Stimulated activated CD4-positive, alpha-beta T cell treated with anti-CD3 and anti-CD28 coated beads, TNF-alpha, amount 100 ng/mL, for 24 hours (primary cell): Measurements from ENCODE around the gene CDPF1.
"Not testable (repeated sequence)": the region's sequence is repeated elsewhere in the genome, so short reads cannot be mapped to it uniquely, and the experiment has no call there.

Source experiments
- DNase-seq, 3 experiments: peaks; one replicate each; pipeline ENCODE4 v3.0.0-alpha.2; 2020; ENCODE audit warnings: low read depth in 3 of 3

The CDPF1 gene

DNA sequence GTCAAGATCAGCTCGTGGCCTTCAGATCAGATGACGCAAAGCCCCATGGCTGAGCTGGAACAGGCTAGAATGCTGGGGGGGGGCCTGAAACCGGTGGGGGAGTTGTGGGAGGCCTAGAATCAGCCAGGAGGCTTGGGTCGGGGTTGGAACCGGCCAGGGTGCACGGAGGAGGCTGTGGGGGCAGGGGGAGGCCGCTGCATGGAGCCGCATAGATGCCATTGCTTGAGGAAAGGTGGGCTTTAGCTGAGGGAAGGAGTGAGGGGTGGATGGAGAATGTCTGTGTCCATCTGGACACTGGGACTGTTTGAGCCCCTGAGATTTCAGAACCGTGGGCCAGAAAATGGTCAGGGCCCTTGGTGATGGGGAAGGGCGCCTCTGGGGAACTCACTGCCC is 25.2 kb downstream of the CDPF1 start:
- DNase-seq: no peak

DNA sequence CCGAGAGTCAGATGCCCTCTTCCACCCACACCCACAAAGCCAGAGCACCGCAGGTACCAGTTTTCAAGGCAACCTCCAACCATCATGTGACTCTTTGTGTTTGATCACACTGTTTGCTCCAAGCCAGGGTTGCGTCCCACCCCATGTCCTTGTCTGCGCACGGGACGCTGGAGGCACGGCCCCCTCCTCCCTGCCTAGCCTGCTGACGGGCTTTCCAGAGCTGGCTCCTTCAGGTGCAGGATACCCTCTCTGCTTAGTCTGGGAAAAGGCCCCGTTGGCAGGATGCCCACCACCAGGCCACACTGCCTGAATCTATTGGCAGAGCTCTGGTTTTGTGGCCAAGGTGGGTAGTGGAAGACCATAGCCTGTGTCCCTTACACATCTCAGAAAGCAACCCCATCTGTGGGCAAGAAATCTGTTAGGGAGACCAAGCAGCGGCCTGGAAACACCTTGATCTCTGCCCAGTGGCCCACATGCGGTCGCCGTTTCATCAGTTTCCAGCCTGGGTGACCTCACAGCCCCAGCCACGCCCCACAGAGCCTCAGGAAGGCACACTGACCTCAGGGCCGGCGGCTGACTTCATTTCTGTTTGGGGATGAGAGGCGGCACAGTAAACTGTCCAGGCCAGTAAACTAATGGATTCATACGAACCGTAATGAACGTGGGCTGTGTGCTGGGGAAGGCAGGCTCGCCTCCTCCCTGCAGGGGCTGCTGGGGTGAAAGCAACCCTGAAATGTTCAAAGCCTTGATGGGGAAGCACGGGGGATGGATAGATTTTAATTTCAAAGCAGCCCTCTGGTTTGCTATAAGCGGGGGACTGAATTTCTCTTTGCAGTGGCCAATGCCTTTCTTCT is 25.8 kb downstream of the CDPF1 start:
- DNase-seq: no peak

DNA sequence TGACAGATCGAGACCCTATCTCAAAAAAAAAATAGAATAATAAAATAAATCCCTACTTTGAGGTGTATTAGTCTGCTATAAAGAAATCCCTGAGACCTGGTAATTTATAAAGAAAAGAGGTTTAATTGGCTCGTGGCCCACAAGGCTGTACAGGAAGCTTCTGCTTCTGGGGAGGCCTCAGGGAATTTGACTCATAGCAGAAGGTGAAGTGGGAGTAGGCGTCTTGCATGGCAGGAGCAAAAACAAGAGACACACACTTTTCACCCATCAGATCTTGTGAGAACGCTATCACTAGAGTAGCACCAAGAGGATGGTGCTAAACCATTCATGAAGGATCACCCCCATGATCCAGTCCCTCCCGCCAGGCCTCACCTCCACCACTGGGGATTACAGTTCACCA is 29.2 kb downstream of the CDPF1 start:
- no peak for DNase-seq

DNA sequence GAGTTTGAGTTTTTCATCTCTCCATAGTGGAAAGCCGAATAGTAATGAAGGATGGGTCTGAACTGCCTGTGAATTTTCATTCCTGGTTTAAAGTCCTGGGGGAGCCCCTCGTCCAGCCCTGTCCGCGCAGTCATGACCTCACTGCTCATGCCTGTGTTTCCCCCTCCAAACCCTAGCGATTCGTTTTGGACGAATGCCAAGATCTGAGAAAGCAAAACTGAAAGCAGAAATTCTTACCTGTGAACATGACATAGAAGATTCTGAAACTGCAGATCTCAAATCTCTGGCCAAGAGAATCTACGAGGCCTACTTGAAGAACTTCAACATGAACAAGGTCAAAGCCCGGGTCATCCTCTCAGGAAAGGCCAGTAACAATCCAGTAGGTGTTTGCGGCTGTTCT is 30.5 kb downstream of the CDPF1 start:
- DNase-seq: no peak

GRCh38 chr22:46214616-46215015 is 35.5 kb downstream of the CDPF1 start:
- DNase-seq: no peak

GRCh38 chr22:46214149-46214548 is 35.9 kb downstream of the CDPF1 start:
- DNase-seq: no peak

- DNase-seq: no peak
Measured at GRCh38 chr22:46213052-46213451, 37.0 kb downstream of the CDPF1 start.

DNA sequence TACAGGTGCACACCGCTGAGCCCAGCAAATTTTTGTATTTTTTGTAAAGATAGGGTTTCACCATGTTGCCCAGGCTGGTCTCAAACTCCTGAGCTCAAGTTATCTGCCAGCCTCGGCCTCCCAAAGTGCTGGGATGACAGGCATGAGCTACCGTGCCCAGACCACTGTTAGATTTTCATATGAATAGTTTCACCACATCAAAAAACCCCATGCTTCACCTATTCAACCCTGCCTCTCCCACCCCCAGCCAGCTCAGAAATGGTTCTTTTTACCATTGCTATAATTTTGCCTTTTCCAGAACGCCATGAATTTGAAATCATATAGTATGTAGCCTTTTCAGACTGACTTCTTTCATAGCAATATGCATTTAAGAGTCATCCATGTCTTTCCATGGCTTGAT is 37.9 kb downstream of the CDPF1 start:
- no peak for DNase-seq

DNA sequence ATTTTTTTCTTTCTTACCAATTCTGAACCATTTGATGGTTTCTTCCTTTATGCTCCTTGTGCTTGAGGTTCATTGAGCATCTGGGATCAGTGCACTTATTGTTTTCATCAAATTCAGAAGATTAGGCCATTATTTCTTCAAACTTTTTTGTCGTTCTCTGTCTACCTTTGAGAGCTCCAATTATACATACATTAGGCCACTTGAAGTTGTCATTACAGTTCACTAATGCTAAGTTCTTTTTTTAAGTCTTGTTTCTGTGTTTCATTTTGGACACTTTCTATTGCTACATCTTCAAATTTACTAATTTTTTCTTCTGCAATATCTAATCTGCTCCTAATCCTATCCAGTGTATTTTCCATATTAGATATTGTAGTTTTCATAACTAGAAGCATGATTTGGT is 40.8 kb downstream of the CDPF1 start:
- DNase-seq: no peak

DNA sequence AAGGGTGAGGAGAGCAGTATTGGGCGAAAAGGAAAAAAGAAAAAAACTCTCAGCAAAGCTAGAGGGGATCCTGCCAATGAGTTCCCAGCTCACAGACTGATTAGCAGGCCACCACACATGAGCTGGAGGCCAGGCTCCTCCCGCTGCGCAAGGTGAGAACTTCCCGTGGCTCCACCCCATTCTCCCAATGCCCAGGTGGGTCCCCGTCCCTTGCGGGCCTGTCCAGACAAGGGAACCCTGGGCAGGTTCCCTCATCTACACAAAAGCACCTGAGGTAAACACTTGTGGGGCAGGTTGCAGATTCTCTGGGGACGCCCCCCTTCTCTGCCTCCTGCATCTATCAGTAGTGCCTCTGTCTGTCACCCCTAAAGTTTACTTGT is 46.5 kb downstream of the CDPF1 start:
- DNase-seq: no peak

DNA sequence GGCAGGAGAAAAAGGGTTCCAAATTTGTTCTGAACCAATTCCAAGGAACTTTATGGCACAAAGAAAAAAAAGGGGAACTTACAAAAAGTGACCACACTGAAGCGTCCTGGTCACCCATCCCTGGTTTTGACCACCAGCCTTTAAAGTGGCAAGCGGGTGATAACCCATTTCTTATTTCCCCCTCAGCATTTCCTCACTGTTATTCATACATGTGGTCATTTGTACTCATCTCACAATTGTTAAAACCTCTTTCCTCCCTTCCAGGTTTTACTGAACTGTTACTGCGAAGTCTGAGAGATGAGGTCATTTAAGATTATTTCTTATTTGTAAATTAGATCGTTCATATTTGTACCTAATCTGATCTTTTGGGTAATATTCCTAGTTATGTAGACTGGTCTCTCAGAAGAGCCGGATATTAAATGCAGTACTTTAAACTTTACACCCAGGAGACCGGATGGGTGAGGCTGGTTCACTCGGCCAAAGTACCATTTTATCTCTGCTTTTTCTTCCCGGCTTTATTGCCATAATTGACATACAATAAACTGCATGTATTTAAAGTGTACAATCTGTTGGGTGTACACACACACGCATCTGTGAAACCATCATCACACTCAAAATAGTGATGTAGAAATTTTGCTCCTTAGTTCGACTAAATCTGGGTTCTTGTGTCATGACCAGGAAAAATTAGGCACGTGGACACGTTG is 47.0 kb downstream of the CDPF1 start:
- DNase-seq: no peak

GRCh38 chr22:46201059-46201757 is 48.9 kb downstream of the CDPF1 start:
- no peak for DNase-seq

DNA sequence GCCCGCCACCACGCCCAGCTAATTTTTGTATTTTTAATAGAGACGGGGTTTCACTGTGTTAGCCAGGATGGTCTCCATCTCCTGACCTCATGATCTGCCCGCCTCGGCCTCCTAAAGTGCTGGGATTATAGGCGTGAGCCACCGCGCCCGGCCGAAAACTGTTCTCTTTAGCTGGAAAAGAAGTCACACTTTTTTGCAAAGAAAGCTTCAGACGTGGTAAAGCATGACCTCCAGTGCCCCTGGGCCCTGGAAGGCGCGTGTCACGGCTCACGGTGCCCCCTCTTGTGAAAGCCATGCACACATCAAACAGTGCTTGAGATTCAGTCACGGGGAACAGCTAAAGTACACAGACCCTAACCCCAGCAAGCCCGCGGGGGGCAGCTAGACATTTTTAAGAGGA is 51.3 kb downstream of the CDPF1 start:
- not testable (repeated sequence) for DNase-seq

- no peak for DNase-seq
Measured at GRCh38 chr22:46198274-46198673, 51.8 kb downstream of the CDPF1 start.

GRCh38 chr22:46196278-46196677 is 53.8 kb downstream of the CDPF1 start:
- DNase-seq: no peak

- no peak for DNase-seq
Measured at GRCh38 chr22:46195487-46196165, 54.5 kb downstream of the CDPF1 start.
